Kidney epithelial cell (primary cell): Measurements from ENCODE around the gene ANXA8L1. TPM values are rescaled to one million over a fixed set of nuclear protein-coding genes. Genes with fewer than 3 reads are reported as not detected.
"Not testable (repeated sequence)": the region's sequence is repeated elsewhere in the genome, so short reads cannot be mapped to it uniquely, and the experiment has no call there.

Experiments
- DNase-seq: peaks from one replicate; pipeline ENCODE4 v3.0.0-alpha.2; 2010; ENCODE audit warnings: low read depth
- H3K27me3 ChIP-seq: 2 replicates; pipeline ENCODE4 v1.6.0; 2011; ENCODE audit warnings: low read length; ENCODE audit not compliant: control insufficient read depth, insufficient read depth
- H3K36me3 ChIP-seq: 2 replicates; pipeline ENCODE4 v1.5.1; 2011; ENCODE audit warnings: low read length; ENCODE audit not compliant: control insufficient read depth, insufficient read depth
- H3K4me3 ChIP-seq: 2 replicates; pipeline ENCODE4 v1.5.1; 2011; ENCODE audit warnings: low read depth, mild to moderate bottlenecking, control low read depth, low read length
- total RNA-seq: library from RNA; depleted of rRNA; stranded (reverse); fragments of >200 nt; gene quantifications from 2 replicates; pipeline ENCODE4 v1.2.3, GENCODE V29; 2015
- TF ChIP-seq, protein P1 (sequence below): IDR thresholded peaks from 2 replicates; pipeline ENCODE4 v1.5.1; 2011; ENCODE audit warnings: mild to moderate bottlenecking, moderate library complexity, low read length, control low read depth, inconsistent platforms; ENCODE audit not compliant: insufficient read depth, poor library complexity, severe bottlenecking

The ANXA8L1 gene
- total RNA-seq, 1 donor from 2014 or later = 1.0 TPM

DNA sequence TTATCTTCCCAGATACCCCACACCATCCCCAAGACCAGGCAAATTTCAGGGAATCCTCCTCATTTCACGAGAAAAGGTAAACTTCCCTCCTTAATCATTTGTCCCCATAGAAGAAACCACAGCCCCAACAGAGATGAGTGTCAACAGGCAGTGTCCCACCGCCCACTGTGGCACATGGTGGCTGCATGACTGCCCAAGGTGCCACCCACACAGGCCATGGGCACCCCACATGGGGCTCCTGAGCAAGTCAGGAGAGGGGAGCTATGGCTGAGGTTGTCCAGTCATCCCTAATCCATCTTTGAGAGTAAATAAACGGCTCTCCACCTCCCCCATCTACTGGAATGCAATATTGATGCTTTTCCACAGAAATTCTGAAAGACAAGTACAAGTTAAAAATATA is 44.7 kb upstream of the ANXA8L1 start:
- no peak for DNase-seq
- H3K27me3 ChIP-seq = peaks cover 3% of the 10 kb centered on the region

DNA sequence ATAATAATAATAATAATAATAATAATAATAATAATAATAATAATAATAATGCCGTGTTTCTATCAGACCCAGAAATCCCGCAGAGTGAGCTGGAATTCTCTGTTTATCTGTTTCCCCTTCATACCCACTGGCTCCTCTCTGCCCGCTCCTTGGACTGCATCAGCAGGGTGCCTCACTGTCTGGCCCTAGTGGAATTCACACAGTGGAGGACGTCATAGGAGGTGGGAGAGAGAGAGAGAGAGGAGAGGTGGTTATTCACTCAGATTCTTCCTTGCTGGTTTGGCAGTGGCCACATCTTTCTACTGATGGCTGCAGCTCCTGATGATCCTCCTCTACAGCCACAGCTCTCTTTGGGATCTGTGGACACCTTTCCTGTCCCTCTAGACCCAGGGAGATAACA is 10.1 kb upstream of the ANXA8L1 start:
- not testable (repeated sequence) for DNase-seq, H3K4me3 ChIP-seq, H3K36me3 ChIP-seq, H3K27me3 ChIP-seq

More for the DNA sequence above, 44.7 kb upstream of the ANXA8L1 start:
- Histone ChIP-seq H3K36me3 (no peaks in the 10 kb centered on the region), H3K4me3 (no peak overlapping the region)
- TF ChIP-seq, protein P1, sequence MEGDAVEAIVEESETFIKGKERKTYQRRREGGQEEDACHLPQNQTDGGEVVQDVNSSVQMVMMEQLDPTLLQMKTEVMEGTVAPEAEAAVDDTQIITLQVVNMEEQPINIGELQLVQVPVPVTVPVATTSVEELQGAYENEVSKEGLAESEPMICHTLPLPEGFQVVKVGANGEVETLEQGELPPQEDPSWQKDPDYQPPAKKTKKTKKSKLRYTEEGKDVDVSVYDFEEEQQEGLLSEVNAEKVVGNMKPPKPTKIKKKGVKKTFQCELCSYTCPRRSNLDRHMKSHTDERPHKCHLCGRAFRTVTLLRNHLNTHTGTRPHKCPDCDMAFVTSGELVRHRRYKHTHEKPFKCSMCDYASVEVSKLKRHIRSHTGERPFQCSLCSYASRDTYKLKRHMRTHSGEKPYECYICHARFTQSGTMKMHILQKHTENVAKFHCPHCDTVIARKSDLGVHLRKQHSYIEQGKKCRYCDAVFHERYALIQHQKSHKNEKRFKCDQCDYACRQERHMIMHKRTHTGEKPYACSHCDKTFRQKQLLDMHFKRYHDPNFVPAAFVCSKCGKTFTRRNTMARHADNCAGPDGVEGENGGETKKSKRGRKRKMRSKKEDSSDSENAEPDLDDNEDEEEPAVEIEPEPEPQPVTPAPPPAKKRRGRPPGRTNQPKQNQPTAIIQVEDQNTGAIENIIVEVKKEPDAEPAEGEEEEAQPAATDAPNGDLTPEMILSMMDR = no peak

DNA sequence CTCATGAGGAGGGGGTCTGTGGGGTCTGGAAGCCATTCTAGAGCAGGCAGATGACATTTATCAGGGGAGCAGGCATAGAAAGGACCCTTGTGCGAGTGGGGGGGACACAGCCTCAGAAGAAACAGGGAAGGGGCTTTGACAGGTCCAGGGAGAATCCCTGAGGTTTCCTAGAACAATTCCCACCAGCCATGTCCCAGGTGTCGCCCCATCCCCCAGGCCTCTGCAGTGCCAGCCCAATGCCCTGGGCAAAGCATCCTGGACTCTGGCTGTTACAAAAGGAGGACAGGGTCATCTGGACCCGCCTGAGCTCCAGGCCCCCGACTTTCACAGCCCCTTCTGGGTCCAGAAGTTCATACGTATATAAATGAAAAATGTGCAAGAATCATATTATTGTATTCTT is 8.4 kb upstream of the ANXA8L1 start:
- H3K27me3 ChIP-seq, H3K36me3 ChIP-seq, H3K4me3 ChIP-seq, DNase-seq: not testable (repeated sequence)

DNA sequence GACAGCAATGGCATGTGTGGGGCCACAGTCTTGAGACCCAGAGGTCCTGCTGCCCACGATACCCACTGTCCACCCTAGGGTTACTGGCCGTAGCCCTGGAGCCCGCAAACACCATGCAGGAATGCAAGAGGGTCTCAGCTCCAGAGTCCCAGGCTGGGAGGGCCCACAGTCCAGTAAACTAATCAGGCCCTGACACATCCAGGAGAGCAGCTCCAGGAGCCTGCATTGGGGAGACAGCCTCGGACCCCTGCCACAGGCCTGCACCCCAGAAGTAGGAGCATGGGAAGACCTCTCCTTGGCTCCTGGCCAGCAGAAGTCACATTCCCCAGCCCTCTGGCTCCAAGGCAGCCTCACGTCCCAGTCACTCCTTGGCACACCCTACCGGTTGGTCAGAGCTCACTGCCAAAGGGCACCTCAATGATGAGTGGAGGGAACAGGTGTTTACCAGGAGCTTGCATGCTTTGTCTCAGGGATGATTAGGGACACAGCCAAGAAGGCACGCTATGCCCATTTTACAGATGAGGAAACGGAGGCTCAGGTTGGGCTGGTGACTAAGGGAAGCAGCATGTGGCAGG is 7.8 kb upstream of the ANXA8L1 start:
- H3K36me3 ChIP-seq, H3K4me3 ChIP-seq, DNase-seq, H3K27me3 ChIP-seq: not testable (repeated sequence)

DNA sequence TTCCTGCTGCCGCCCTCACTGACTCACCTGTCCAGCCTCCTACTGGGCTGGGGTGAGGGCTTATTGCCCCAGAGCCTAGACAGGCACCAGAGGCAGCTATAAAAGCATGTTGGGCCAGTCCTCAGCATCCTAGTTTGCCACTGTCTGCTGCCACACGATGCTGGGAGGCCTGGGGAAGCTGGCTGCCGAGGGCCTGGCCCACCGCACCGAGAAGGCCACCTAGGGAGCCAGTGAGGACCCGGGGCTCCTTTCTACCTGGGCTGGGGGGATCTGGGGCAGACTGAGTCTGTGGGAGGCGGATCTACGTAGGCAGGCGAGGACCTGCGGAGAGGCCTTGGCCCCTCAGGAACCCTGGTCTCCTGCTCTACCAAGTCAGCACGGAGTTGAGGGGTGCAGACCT is 6.6 kb upstream of the ANXA8L1 start:
- not testable (repeated sequence) for H3K4me3 ChIP-seq, H3K36me3 ChIP-seq, H3K27me3 ChIP-seq, DNase-seq

DNA sequence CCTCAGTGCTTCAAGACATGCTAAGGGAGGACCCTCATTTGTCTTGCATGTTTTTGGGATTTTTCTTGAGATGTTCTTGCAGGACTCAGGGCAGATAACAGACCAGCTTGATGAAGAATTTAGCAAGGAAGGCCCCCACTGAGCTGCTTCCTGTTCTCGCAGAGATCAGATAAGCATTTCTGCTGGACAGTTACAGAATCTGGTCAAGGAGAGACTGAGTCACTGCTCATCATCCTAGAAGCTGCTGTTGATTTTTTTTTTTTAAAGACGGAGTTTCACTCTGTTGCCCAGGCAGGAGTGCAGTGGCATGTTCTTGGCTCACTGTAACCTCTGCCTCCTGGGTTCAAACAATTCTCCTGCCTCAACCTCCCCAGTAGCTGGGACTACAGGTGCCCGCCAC is 1.2 kb upstream of the ANXA8L1 start:
- not testable (repeated sequence) for H3K36me3 ChIP-seq, H3K27me3 ChIP-seq, H3K4me3 ChIP-seq, DNase-seq

DNA sequence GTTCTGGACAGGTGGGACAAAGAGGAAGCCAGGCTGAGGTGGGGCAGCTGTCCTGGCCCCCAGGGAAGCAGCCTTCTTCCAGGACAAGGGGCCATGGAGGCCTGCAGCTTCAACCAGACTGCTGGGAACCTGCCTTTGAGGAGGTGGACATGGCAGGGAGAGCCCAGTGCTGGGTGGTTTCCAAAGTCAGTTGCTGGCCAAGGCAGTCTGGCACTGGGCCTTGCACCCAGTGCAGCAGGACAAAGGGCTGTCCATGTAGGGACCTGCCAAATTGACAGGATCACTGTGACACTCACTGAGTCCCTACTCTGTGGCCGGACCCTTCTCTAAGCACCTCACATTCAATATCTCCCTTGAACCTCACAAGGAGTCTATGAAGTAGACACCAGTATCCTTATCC is 1.4 kb downstream of the ANXA8L1 start:
- not testable (repeated sequence) for H3K27me3 ChIP-seq, H3K4me3 ChIP-seq, DNase-seq, H3K36me3 ChIP-seq

DNA sequence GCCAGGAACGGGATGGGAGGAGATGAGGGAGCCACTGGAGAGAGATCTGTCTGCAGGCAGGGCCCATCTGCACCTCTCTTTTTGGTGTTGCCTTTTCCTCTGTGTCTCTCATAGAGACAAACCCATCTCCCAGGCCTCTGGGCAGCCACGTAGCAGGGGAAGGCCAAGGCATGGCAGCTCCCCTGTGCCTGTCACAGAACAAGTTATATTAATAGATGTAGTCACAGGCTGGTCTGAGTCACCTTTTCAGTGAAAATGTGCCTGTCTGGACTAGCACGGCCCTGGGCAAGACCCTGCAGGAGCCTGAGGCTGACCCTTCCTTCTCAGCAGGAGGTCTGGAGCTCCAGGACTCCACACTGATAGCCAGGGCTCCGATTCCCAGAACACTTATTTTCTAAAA is 2.1 kb downstream of the ANXA8L1 start:
- H3K36me3 ChIP-seq, H3K27me3 ChIP-seq, H3K4me3 ChIP-seq, DNase-seq: not testable (repeated sequence)

DNA sequence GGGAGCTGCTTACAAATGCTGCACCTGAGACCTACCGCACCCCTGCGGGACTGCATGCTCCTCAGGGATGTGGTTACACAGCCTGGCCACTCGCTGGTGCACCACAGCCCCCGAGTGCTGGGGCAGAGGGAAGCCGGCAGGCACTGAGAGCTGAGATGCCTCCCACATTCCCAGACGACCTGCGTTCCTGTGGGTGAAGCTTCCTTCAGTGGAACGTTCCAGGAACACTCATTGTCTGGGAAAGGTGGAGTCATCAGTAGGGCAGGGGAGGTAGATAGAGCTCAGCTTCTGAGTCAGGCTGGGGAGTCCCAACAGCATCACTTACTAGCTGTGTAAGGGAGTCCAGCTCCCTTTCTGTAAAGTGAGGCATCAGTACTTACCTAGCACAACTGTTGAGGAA is 2.5 kb downstream of the ANXA8L1 start:
- not testable (repeated sequence) for DNase-seq, H3K36me3 ChIP-seq, H3K4me3 ChIP-seq, H3K27me3 ChIP-seq

DNA sequence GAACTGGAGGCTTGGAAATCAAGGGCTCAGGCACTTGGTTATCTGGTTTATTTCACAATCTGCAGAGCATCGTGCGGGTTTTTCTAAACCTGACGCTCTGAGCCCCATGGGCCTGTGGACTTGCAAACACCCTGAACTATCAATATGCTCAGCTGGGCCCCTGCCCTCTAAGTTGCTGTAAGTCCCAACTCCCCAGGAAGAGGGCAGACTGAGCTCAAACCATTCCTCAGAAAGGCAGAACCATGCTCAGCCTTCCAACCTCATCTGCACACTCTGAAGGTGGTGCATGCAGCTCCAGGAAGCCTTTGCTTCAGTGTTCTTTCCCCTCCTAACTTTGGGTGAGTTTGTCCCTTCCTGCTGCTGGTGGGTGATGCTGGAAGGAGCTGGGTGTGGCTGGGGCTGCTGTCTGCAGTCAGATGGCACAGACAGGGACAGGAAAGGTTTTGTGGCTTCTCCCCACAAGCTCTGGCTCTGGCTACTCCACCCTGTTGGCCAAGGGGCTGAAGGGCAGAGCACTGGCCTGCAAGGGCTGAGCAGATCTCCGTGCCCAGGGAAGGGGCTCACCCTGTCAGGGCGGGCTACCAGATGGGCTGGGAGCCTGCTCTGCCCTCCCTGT is 3.8 kb downstream of the ANXA8L1 start:
- H3K27me3 ChIP-seq, H3K36me3 ChIP-seq, DNase-seq, H3K4me3 ChIP-seq: not testable (repeated sequence)

DNA sequence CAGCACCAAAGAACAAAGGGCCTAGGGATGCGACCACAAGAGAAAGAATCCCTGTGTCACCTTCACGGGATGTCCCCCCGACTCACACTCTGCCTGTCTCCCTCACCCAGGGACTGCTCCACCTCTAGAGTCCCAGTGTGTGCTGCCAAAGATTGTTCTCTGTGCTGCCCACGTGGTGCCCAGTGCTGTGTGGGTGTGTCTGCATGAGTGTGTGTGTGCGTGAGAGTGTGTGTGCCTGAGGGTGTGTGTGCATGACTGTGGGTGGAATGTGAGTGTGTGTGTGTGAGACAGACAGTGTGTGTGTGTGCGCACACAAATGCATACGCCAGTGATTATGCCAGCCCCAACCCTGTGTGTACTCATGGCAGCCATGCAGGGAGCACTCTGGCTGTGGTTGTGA is 10.3 kb downstream of the ANXA8L1 start:
- H3K4me3 ChIP-seq, H3K36me3 ChIP-seq, DNase-seq, H3K27me3 ChIP-seq: not testable (repeated sequence)

DNA sequence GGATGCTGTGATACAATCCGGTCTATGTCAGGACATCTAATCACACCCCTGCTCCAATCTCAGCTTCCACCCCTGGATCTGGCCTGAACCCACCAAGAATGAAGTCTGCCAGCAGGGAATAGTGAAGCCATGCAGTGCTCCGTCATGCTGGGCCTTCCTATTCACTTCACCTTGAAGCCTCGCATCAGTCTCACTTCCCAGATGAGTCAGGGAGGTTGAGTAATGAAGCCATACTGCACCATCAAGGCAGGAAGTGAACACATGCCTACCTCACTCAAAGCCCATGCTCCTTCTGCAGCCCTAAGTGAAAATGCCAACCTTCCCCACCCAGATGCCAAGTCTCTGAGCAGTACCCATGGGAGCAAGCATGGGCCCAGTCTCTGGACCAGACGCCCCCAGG is 11.1 kb downstream of the ANXA8L1 start:
- H3K4me3 ChIP-seq, DNase-seq, H3K27me3 ChIP-seq, H3K36me3 ChIP-seq: not testable (repeated sequence)

DNA sequence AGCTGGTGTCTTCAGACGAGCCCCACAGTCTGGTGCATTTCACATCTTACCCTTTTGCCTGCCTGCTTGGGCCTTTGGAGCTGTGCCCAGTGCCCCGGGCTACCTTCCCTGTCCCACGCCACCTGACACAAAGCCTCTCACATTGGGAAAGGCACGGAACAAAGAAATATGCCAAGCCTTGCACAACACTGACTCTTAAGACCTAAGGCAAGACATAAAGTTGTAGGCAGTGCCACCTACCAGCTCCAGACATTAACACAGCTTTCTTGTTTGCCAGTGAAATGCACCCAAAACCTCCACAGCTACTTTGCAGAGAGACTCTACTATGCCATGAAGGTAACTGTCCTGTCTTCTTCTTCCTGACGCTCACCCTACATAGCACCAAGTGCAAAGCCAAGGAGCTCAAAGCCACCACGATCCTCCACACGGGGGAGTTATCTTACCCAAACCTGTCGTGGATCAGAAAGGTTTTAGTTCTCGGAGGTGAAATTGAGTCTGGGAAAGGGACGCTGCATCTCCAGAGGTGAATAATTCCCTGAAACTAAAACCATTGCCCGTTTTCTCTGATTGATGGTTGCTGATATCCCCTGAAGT is 11.8 kb downstream of the ANXA8L1 start:
- not testable (repeated sequence) for H3K27me3 ChIP-seq, H3K4me3 ChIP-seq, DNase-seq, H3K36me3 ChIP-seq

DNA sequence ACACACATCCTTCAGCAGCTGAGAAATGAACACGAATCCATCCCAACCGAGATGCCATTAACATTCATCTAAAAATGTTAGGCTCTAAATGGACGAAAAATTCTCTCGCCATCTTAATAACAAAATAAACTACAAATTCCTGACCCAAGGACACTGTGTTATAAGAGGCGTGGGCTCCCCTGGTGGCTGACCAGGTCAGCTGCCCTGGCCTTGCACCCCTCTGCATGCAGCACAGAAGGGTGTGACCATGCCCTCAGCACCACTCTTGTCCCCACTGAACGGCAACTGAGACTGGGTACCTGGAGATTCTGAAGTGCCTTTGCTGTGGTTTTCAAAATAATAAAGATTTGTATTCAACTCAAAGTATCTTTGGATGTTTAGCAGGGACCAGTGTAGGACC is 15.8 kb downstream of the ANXA8L1 start:
- H3K36me3 ChIP-seq, DNase-seq, H3K27me3 ChIP-seq, H3K4me3 ChIP-seq: not testable (repeated sequence)
